ENCODE results near the gene HOXD3. TPM values are rescaled to one million over a fixed set of nuclear protein-coding genes. Genes with fewer than 3 reads are reported as not detected.

The HOXD3 gene
- total RNA-seq, 4 donors from 2014 or later, result 10.5 to 11.7 (median 11.0) TPM

DNA sequence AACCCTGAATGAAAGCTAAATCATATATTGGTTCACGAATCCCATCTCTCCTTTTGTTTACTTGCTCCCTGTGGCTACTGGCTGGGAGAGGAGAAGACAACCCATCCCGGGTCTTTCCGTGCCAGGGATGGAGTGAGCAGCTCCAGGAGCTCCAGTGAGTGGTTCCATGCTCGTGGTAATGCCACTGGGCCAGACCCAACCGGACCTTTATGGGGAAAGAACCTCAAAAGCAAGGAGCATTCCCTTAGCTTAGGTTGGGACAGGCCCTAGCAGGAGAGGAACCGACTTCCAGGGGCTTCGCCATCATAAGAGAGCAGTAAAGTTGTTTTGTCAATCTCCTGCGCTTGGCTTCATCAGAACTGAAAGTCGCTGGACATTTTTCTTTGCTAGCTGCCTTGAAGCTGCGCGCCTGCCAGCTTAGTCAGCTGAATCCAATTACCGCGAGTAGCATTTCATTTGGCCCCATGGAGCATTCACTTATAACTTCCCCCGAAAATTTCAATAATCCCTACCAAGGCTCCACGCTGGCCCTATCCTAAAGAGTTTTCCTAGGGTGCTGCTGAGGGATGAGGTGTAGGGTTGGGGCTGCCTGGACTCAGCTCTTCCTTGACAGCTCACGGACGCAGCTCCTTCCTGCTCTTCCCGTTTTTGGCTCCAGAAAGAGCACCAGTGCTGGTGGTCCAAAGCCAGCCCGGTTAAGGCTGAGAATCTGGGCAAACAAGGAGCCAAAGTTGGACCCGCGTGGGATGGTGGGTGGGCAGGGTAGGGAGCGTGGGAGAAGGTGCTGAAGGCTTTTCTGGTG lies 4.9 kb downstream of the HOXD3 start:
- WGBS, 2 donors, result 30 to 33% methylated on average over 22 of the region's 22 CpGs
- Histone ChIP-seq H3K36me3 (no peaks in the 10 kb centered on the region), H3K4me3 (peak overlapping the region in 2 of 4 donors; percentile 4 to 17), H3K4me1 (peaks cover 0 to 54% (median 9%) of the 10 kb centered on the region in 4 donors), H3K9me3 (peaks cover 0 to 9% (median 0%) of the 10 kb centered on the region in 4 donors), H3K27ac (no peak overlapping the region), H3K27me3 (peaks cover 6 to 92% of the 10 kb centered on the region in 2 donors)
- DNase-seq (ENCODE audit: low spot score in 2 of 2), result no peak
- TF ChIP-seq EP300 (IDR thresholded peaks at IDR 0.05) (no peak), POLR2A (IDR thresholded peaks at IDR 0.05) (no peak)
- TF ChIP-seq, protein P1, sequence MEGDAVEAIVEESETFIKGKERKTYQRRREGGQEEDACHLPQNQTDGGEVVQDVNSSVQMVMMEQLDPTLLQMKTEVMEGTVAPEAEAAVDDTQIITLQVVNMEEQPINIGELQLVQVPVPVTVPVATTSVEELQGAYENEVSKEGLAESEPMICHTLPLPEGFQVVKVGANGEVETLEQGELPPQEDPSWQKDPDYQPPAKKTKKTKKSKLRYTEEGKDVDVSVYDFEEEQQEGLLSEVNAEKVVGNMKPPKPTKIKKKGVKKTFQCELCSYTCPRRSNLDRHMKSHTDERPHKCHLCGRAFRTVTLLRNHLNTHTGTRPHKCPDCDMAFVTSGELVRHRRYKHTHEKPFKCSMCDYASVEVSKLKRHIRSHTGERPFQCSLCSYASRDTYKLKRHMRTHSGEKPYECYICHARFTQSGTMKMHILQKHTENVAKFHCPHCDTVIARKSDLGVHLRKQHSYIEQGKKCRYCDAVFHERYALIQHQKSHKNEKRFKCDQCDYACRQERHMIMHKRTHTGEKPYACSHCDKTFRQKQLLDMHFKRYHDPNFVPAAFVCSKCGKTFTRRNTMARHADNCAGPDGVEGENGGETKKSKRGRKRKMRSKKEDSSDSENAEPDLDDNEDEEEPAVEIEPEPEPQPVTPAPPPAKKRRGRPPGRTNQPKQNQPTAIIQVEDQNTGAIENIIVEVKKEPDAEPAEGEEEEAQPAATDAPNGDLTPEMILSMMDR (IDR thresholded peaks at IDR 0.05), result no peak

DNA sequence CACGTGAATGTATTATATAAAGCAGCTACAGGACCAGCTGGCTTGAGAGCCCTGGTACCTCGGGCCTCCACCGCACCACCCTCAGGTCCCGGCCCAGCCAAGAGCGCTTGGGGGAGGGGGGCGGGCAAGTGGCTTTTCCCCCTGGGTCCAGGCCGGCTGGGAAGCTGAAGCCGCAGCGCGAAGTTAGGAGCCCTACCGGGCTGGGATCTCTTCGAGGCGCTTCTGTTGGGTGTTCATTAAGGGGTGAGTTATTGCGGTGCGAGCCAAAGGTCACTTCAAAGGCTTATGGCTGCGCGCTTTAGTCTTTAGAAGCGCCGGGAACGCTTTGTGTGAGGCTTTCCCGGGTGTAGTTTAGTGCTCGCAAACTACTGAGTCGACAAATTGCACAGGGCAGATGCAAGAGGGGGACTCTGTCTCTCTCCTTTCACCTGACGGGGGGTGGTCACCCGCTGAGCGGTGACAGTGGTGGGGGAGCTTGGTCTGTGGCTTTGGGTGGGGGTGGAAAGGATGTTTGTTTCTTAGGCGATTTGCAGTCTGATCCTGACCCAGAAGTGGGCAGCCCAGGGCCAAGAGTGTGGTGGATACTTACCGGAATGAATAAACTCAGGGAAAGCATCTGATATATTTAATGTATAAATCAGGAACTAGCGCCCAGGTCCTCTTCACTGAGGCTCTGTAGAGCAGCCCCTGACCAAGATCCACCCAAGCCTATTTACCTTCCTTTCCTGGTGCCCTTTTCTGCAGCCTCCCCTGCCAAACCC lies 6.0 kb downstream of the HOXD3 start:
- H3K27me3 ChIP-seq, result peaks cover 6 to 87% of the 10 kb centered on the region in 2 donors
- no peak for DNase-seq (ENCODE audit: low spot score in 2 of 2)
- 37 to 40% methylated on average over 29 of the region's 29 CpGs for WGBS, 2 donors
- H3K4me1 ChIP-seq, result peaks cover 0 to 45% (median 9%) of the 10 kb centered on the region in 4 donors
- TF ChIP-seq POLR2A (IDR thresholded peaks at IDR 0.05), result no peak
- no peak for TF ChIP-seq EP300 (IDR thresholded peaks at IDR 0.05)
- TF ChIP-seq, protein P1 (IDR thresholded peaks at IDR 0.05), result no peak
- peaks cover 0 to 9% (median 0%) of the 10 kb centered on the region in 4 donors for H3K9me3 ChIP-seq
- H3K4me3 ChIP-seq, result no peak overlapping the region
- no peaks in the 10 kb centered on the region for H3K36me3 ChIP-seq
- H3K27ac ChIP-seq, result no peak overlapping the region

DNA sequence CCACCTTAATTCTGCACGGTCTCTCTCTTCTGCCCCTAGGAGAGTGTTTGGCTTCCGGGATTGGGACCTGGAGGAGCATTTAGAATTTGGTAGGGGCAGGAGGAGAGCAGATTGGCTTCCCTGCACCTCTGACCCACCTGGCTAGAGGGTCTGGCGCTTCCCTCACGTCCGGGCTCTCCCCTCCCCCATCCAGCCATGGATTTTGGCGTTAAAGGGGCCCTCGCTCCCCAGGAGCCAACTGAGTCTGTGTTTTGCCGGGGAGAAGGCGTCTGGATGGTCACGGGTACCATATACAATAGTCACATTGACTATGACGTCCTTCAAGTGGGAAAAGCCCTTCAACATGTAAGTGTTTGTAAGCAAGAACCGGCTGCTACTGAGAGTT lies 6.6 kb downstream of the HOXD3 start:
- WGBS, 2 donors, result 39 to 44% methylated on average over 12 of the region's 12 CpGs
- TF ChIP-seq, protein P1 (IDR thresholded peaks at IDR 0.05), result no peak
- TF ChIP-seq EP300 (IDR thresholded peaks at IDR 0.05), result no peak
- TF ChIP-seq POLR2A (IDR thresholded peaks at IDR 0.05), result no peak
- Histone ChIP-seq H3K4me1 (peaks cover 0 to 45% (median 9%) of the 10 kb centered on the region in 4 donors), H3K4me3 (no peak overlapping the region), H3K36me3 (no peaks in the 10 kb centered on the region), H3K27ac (no peak overlapping the region), H3K27me3 (peaks cover 6 to 87% of the 10 kb centered on the region in 2 donors), H3K9me3 (peaks cover 0 to 9% (median 0%) of the 10 kb centered on the region in 4 donors)
- no peak for DNase-seq (ENCODE audit: low spot score in 2 of 2)

DNA sequence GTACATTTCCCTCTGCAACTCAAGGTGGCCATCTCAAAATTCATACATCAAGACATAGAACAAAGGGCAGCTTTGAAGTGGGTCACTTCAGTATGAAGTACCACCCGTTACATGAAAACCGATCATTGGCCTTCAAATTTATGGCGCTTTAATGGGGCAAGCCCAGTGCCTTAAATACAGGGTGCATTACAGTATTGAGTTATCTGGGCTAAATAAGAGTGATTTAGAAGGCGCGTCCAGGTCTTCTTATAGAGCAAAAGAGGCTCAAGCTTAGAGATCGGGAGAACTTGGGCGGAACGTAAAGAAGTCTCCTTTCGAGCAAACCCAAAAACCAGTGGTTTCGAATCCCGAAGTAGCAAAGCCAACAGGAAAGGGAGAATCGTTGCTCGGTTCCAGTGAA lies 7.1 kb downstream of the HOXD3 start:
- 59 to 62% methylated on average over 13 of the region's 13 CpGs for WGBS, 2 donors
- Histone ChIP-seq H3K4me1 (peaks cover 0 to 42% (median 9%) of the 10 kb centered on the region in 4 donors), H3K36me3 (no peaks in the 10 kb centered on the region), H3K27me3 (peaks cover 6 to 87% of the 10 kb centered on the region in 2 donors), H3K9me3 (peaks cover 0 to 9% (median 0%) of the 10 kb centered on the region in 4 donors), H3K27ac (no peak overlapping the region), H3K4me3 (no peak overlapping the region)
- TF ChIP-seq POLR2A (IDR thresholded peaks at IDR 0.05) (no peak), EP300 (IDR thresholded peaks at IDR 0.05) (no peak)
- TF ChIP-seq, protein P1 (IDR thresholded peaks at IDR 0.05), result no peak
- DNase-seq (ENCODE audit: low spot score in 2 of 2), result no peak
